Pons (tissue), 1 donor: ENCODE data around the gene HSPH1.

Experiments used
- DNase-seq: peaks from one replicate; pipeline ENCODE4 v3.0.0-alpha.2; 2016; ENCODE audit warnings: low spot score

HSPH1 gene

DNA sequence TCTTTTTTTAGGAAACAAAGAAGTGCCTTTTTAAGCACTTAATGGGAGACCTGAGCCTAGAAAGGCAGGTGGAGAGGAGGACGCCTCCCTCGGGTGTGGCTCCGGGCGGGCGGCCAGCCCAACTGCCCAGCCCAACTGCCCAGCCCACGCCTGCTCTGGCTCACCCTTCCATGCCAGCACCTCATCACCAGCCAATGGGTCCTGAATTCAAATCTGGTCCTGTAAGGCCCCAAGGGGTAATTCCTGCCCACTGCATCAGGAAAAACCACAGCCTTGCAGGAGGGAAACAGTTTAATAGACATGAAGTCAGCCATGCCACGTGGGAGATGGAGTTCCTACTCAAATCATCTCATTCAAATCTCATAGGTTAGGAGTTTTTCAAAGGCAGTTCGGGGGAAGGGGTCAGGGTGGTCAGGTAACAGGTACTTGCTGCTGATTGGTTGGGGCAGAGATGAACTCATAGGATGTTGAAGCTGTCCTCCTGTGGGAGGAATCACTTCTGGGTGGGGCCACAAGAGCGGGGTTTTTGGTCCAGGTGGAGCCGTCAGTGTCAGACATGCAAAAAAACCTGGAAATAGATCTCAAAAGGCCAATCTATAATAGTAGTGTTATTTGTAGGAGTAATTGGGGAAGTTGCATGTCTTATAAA lies 64.9 kb downstream of the HSPH1 start:
- no peak for DNase-seq

DNA sequence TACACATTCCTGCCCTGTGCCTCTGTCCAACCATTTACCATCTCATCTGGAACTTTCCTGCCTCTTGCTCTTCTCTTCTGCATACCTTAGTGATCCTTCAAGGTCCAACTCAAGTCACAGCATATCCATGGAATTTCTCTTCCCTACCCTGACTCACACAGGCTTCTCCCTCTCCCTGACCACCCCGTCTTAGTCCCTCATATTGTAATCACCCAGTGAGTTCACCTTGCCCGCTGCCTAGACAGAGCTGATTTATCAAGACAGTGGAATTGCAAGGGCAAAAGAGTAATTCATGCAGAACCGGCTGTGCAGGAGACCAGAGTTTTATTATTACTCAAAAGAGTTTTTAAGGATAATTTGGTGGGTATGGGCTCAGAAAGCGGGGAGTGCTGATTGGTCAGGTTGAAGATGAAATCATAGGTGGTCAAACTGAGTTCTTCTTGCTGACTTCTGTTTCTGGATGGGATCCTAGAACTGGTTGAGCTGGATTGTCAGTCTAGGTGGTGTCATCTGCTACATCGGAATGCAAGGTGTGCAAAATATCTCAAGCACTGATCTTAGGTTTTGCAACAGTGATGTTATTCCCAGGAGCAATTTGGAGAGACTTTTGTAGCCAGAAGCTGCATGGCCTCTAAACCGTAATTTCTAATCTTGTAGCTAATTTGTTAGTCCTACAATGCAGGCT lies 67.2 kb downstream of the HSPH1 start:
- DNase-seq = no peak

DNA sequence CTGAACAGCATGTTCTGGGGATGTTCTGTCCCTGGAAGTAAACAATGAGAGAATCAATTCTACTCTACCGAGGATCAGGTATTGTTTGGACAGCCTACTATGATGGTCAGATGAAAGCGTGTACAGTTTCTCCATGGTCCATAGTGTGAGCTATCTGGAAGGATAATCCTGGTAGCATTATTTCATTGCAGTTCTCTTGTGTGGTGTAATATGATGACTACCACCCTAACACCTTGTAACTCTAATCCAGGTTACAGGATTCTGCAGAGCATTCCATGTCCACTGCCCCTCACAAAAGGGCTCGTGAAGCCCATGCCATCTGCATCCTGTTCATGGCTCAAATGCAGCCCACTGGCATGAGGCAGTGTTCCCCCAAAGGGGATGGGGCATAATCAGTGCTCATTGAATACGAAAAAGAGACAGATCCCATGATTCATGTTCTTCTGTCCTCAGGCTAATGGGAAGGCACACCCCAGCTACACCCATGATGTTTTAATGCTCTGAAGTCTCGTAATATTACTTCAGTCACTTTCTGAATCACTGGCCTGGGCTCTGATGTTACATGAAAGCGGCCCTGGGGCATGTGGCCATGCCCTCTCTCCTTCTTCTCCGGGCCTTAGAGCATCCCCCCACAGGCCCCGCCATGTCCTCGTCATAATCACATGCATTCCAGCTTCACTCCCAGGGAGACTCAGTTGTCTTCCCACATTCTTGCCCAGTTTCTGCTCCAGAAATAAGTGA lies 68.4 kb downstream of the HSPH1 start:
- DNase-seq = no peak

DNA sequence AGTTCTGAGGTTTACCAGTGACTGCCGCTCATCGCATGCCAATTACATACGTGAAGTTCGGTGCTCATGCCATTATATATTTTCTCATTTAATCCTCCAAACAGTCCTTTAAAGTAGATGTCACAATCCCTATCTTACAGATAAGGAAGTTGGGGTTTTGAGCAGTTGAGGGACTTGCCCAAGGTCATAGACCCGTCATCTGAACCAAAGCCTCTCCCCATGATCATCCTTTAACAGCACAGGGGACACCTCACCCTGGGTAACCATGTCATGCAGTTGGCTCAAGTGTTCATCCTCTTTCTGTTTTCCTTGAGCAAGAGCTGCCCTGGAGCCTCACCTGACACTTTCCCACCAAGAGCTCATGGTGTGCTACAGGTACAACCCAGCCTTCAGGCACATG lies 69.1 kb downstream of the HSPH1 start:
- DNase-seq = no peak

DNA sequence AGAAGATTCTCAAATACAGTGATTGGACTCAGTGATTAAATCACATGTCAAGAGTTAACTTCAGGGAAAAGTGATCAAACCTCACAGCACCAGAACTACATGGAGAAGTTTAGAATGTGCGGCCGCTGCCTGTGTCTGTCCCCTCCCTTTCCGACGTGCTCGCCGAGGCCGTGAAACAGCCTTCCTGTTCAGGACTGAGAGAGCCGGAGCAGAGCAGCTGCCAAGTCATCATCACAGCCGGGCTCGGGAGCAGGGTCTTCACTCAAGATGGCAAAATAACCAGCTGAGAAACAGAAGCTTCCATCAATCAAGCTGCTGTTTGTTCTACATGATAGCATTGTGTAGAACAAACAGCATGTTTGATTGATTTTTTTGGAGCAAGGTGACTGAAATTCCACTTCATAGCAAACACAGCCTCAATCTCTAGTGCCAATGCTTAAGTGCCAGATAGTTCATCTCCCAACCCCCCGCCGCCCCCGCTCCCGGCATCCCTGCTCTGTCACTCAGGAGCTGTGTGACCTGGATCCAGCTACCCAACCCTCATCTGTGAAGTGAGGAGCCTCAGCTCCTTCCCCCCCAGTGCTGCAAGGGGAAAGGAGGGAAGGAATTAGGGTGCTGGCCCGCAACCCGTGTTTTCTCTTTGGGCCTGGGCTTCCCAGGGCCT lies 70.6 kb downstream of the HSPH1 start:
- DNase-seq = no peak

DNA sequence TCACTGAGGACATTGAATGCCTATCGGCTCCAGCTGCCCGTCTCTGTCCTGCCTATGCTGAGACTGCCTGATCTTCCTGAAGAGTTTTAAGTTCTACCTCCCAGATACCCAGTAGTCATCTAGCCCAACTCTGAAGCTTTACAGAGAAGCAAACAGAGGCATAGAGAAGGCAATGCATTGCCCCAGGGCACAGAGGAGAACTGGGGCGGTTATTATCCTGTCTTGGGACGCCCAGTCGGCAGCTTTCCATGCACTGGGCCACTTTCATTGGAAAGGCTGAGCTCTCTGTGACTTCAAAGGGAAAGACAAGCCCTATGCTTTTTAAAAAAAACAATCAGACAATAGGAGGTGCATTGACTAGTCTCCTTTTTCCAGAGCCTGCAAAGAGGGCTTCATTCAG lies 71.6 kb downstream of the HSPH1 start:
- DNase-seq = no peak

DNA sequence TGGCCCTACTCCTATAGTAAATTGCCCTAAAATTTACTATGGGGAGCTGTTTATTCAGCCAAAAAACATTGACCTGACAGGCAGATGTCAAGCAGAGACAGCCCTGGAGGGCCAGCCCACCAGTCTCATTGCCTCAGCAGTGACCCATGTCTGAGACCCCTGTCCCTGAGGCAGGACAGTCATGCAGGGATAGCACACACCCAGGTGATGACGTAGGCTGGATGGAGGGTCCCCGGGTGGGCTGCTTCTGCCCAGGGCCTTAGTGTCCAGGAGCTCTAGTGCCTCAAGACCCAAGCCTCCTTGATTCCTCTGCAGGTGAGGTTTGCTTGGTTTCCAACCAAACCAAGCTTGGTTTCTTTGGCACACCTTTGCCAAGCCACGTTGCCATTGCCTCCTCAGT lies 72.1 kb downstream of the HSPH1 start:
- no peak for DNase-seq

DNA sequence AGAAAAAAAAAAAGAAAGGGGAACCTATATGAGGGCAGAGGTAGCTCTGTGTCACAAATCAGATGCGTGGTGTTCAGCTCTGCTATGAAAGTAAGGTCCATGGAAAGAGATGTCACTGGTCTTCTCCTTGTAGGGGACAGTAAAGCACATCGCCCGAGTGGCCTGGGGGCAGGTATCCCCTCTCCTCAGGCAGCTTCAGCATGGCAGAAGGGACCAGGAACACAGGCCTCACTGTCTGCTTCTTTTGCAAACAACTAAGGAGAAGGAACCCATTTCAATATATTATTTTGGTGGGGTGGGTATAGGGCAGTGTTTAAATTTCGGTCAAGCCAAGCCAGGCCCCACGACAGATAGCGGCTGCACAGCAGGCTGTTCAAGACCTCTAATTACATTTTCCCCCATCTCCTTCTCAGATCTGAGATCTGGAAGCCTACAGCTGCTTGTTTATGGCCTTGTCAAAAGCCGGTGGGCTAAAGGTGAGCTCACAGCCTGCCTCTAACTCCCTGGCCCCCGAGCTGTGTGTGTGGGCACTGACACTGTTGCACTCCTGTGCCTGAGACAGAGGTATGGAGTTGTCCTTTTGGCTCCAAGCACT lies 72.8 kb downstream of the HSPH1 start:
- DNase-seq = no peak
